Esophagus muscularis mucosa (tissue), 4 donors: Measurements from ENCODE around the gene CBLC. TPM values are rescaled to one million over a fixed set of nuclear protein-coding genes. Genes with fewer than 3 reads are reported as not detected.

Experiments
- DNase-seq: peaks from one replicate; pipeline ENCODE4 v3.0.0-alpha.2; 2017; ENCODE audit errors: extremely low spot score
- H3K27ac ChIP-seq, 4 donors: fragments of 200-600 bp; sonication (generic); replicated peaks in 1 of 4; 1 replicate in 3 of 4; 2 replicates in 1 of 4; pipeline ENCODE4 v1.5.1; 2016 to 2019; ENCODE audit warnings: mild to moderate bottlenecking in 1 of 4
- H3K27me3 ChIP-seq, 4 donors: fragments of 200-600 bp; sonication (generic); one replicate each; pipeline versions ENCODE4 v1.5.1 to v1.6.0; 2016 to 2019
- H3K36me3 ChIP-seq, 4 donors: fragments of 200-600 bp; sonication (generic); one replicate each; pipeline ENCODE4 v1.5.1; 2016 to 2019
- H3K4me1 ChIP-seq, 4 donors: fragments of 200-600 bp; sonication (generic); one replicate each; pipeline ENCODE4 v1.5.1; 2016 to 2019
- H3K4me3 ChIP-seq, 4 donors: fragments of 200-600 bp; sonication (generic); 1 replicate in 2 of 4; 2 replicates in 2 of 4; pipeline ENCODE4 v1.5.1; 2016 to 2019; ENCODE audit warnings: mild to moderate bottlenecking in 4 of 4, moderate library complexity in 1 of 4
- H3K9me3 ChIP-seq, 4 donors: fragments of 200-600 bp; sonication (generic); 1 replicate in 3 of 4; 2 replicates in 1 of 4; pipeline ENCODE4 v1.5.1; 2016 to 2019
- CTCF ChIP-seq, 3 experiments: fragments of 200-600 bp in 2 of 3; fragments of 450-650 bp in 1 of 3; sonication (generic) in 2 of 3; IDR thresholded peaks; one replicate each; pipeline ENCODE4 v1.5.1; 2017 to 2019; ENCODE audit warnings: antibody characterized with exemption in 3 of 3, mild to moderate bottlenecking in 2 of 3, moderate library complexity in 1 of 3
- EP300 ChIP-seq: sonication (generic); formaldehyde crosslinking; IDR thresholded peaks from one replicate; pipeline ENCODE4 v1.6.1; 2017; ENCODE audit warnings: antibody characterized with exemption
- POLR2A ChIP-seq: fragments of 450-650 bp; IDR thresholded peaks from one replicate; pipeline ENCODE4 v1.6.1; 2017; ENCODE audit warnings: antibody characterized with exemption, moderate library complexity, mild to moderate bottlenecking, low read depth
- POLR2AphosphoS5 ChIP-seq, 2 donors: sonication (generic); formaldehyde crosslinking; IDR thresholded peaks; one replicate each; pipeline ENCODE4 v1.6.1; 2017; ENCODE audit warnings: antibody characterized with exemption in 2 of 2
- WGBS: methylation state at CpG from one replicate; pipeline ENCODE4 v1.1.5; 2018; 5-methylcytosine and 5-hydroxymethylcytosine counted together
- intact Hi-C: fragments of 100-400 bp; cut with DNase I; formaldehyde crosslinking; loops from one replicate; pipeline ENCODE4 v1.15.1; 2023
- total RNA-seq, 4 donors: library from RNA; depleted of rRNA; stranded (reverse); fragments of >200 nt; gene quantifications; one replicate each; pipeline versions ENCODE4 v1.1.0 to v1.2.1, GENCODE V29; 2016

Gene CBLC
- total RNA-seq, 4 donors from 2014 or later: 0.34 to 0.50 TPM; not detected in 2

GRCh38 chr19:44741258-44741731 is 36.4 kb upstream of the CBLC start:
- Histone ChIP-seq H3K4me1 (peaks cover 56 to 75% (median 69%) of the 10 kb centered on the region in 4 donors), H3K4me3 (peak overlapping the region in 1 of 4 donors; percentile 6), H3K36me3 (no peaks in the 10 kb centered on the region), H3K9me3 (no peaks in the 10 kb centered on the region), H3K27me3 (no peaks in the 10 kb centered on the region), H3K27ac (peak overlapping the region; percentile 89 to 96 (median 94))
- no peak for DNase-seq
- WGBS: 39% methylated on average over 6 of the region's 6 CpGs
- TF ChIP-seq POLR2AphosphoS5 (IDR thresholded peaks at IDR 0.05) (no peak), POLR2A (no peak), EP300 (no peak), CTCF (IDR thresholded peaks at IDR 0.05) (no peak)
- intact Hi-C loops: no loop called here

GRCh38 chr19:44741841-44742329 is 35.8 kb upstream of the CBLC start:
- peak; percentile 99 for DNase-seq
- Histone ChIP-seq H3K4me3 (peak overlapping the region in 2 of 4 donors; percentile 6 to 9), H3K9me3 (no peaks in the 10 kb centered on the region), H3K27ac (peak overlapping the region; percentile 89 to 96 (median 94)), H3K4me1 (peaks cover 61 to 81% (median 75%) of the 10 kb centered on the region in 4 donors), H3K27me3 (no peaks in the 10 kb centered on the region), H3K36me3 (no peaks in the 10 kb centered on the region)
- peak; percentile 9 for TF ChIP-seq POLR2A
- TF ChIP-seq CTCF (IDR thresholded peaks at IDR 0.05): no peak
- TF ChIP-seq POLR2AphosphoS5 (IDR thresholded peaks at IDR 0.05): peak; percentile 93 to 98
- TF ChIP-seq EP300: peak; percentile 66
- 1% methylated on average over 10 of the region's 13 CpGs for WGBS
- intact Hi-C loops: no loop called here

- Histone ChIP-seq H3K27me3 (no peaks in the 10 kb centered on the region), H3K9me3 (no peaks in the 10 kb centered on the region), H3K27ac (peak overlapping the region; percentile 89 to 96 (median 94)), H3K4me3 (peak overlapping the region in 2 of 4 donors; percentile 6 to 9), H3K36me3 (no peaks in the 10 kb centered on the region), H3K4me1 (peaks cover 65 to 87% (median 80%) of the 10 kb centered on the region in 4 donors)
- DNase-seq: no peak
- intact Hi-C loops: no loop called here
- TF ChIP-seq CTCF (IDR thresholded peaks at IDR 0.05) (no peak), POLR2A (no peak), POLR2AphosphoS5 (IDR thresholded peaks at IDR 0.05) (no peak), EP300 (no peak)
- 59% methylated on average over 20 of the region's 20 CpGs for WGBS
Observed at GRCh38 chr19:44742330-44743061, 35.2 kb upstream of the CBLC start.

DNA sequence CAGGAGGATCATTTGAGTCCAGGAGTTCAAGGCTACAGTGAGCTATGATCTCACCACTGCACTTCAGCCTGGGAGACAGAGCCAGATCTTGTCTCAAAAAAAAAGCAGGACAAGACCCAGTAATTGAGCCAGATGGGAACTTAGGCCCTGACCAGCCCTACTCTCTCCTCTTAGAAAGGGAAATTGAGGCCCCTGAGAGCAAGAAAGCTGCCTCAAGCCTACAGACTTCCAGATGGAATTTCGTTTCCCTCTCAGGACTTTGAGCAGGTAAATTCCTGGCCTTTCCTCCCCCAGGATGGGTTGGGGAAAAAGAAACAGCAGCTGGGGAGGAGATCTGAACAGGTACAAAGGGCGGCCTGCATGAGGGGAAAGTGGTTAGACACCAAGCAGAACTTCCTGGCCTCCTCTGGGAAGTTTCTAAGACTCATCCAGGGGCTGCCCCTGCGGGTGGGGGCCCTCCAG is 32.8 kb upstream of the CBLC start:
- H3K27me3 ChIP-seq: no peaks in the 10 kb centered on the region
- H3K4me3 ChIP-seq: no peak overlapping the region
- 56% methylated on average over 3 of the region's 3 CpGs for WGBS
- peak overlapping the region; percentile 89 to 96 (median 94) for H3K27ac ChIP-seq
- H3K36me3 ChIP-seq: peaks cover 0 to 2% (median 0%) of the 10 kb centered on the region in 4 donors
- no peaks in the 10 kb centered on the region for H3K9me3 ChIP-seq
- no peak for DNase-seq
- TF ChIP-seq POLR2A: peak; percentile 11
- no peak for TF ChIP-seq POLR2AphosphoS5 (IDR thresholded peaks at IDR 0.05)
- H3K4me1 ChIP-seq: peaks cover 63 to 91% (median 86%) of the 10 kb centered on the region in 4 donors
- intact Hi-C loops: no loop called here

- Histone ChIP-seq H3K4me1 (peaks cover 66 to 94% (median 89%) of the 10 kb centered on the region in 4 donors), H3K27me3 (no peaks in the 10 kb centered on the region), H3K36me3 (peaks cover 0 to 7% (median under 1%) of the 10 kb centered on the region in 4 donors), H3K4me3 (no peak overlapping the region), H3K9me3 (no peaks in the 10 kb centered on the region), H3K27ac (peak overlapping the region; percentile 89 to 96 (median 94))
- WGBS: 35% methylated on average over 10 of the region's 10 CpGs
- intact Hi-C loops: no loop called here
- DNase-seq: peak; percentile 95
- peak; percentile 78 for TF ChIP-seq EP300
- TF ChIP-seq POLR2AphosphoS5 (IDR thresholded peaks at IDR 0.05): peak; percentile 61 to 67
- no peak for TF ChIP-seq CTCF (IDR thresholded peaks at IDR 0.05)
- no peak for TF ChIP-seq POLR2A
Observed at GRCh38 chr19:44745341-44745831, 32.3 kb upstream of the CBLC start.
